Small intestine (tissue), 16 donors: Measurements from ENCODE around the gene MAST1. TPM values are rescaled to one million over a fixed set of nuclear protein-coding genes. Genes with fewer than 3 reads are reported as not detected.

Experiments
- DNase-seq, 2 donors: peaks; one replicate each; pipeline versions ENCODE4 v3.0.0 to v3.0.0-alpha.2; 2013
- FAIRE-seq: peaks from 2 replicates; lab custom pipeline; 2012; peaks lifted over from hg19 to GRCh38; lab: Jason Lieb, UNC
- H3K27ac ChIP-seq, 3 donors: one replicate each; pipeline ENCODE4 v1.5.1; 2013; ENCODE audit warnings: low read length in 2 of 3, mild to moderate bottlenecking in 2 of 3, control low read depth in 1 of 3, inconsistent platforms in 1 of 3, low read depth in 1 of 3, moderate library complexity in 1 of 3
- H3K27me3 ChIP-seq, 3 donors: one replicate each; pipeline ENCODE4 v1.6.1; 2013; ENCODE audit warnings: low read length in 3 of 3, inconsistent platforms in 1 of 3; ENCODE audit not compliant: control insufficient read depth in 3 of 3, insufficient read depth in 3 of 3
- H3K36me3 ChIP-seq, 3 donors: one replicate each; pipeline ENCODE4 v1.6.1; 2013; ENCODE audit warnings: low read length in 3 of 3, inconsistent platforms in 1 of 3, low read depth in 1 of 3, mild to moderate bottlenecking in 1 of 3, moderate library complexity in 1 of 3; ENCODE audit not compliant: control insufficient read depth in 3 of 3, insufficient read depth in 2 of 3
- H3K4me1 ChIP-seq, 3 donors: one replicate each; pipeline ENCODE4 v1.6.1; 2013; ENCODE audit warnings: low read length in 2 of 3, inconsistent platforms in 1 of 3, low read depth in 1 of 3, mild to moderate bottlenecking in 1 of 3, moderate library complexity in 1 of 3; ENCODE audit not compliant: control insufficient read depth in 3 of 3, insufficient read depth in 2 of 3
- H3K4me3 ChIP-seq, 3 donors: one replicate each; pipeline ENCODE4 v1.5.1; 2013; ENCODE audit warnings: low read length in 3 of 3, control low read depth in 1 of 3, inconsistent platforms in 1 of 3, low read depth in 1 of 3, mild to moderate bottlenecking in 1 of 3, moderate library complexity in 1 of 3
- H3K9me3 ChIP-seq, 2 donors: one replicate each; pipeline ENCODE4 v1.6.1; 2013; ENCODE audit warnings: low read depth in 1 of 2, low read length in 1 of 2; ENCODE audit not compliant: control insufficient read depth in 2 of 2, insufficient read depth in 1 of 2
- WGBS, 3 donors: extraction: QIAGEN DNeasy Blood & Tissue Kit; methylation state at CpG; one replicate each; pipeline ENCODE4 v1.1.7; 2013; 5-methylcytosine and 5-hydroxymethylcytosine counted together
- long read RNA-seq, 10 donors: transcript quantifications; one replicate each; lab custom pipeline, GENCODE V29; 2026
- polyA plus RNA-seq, 4 donors: library from polyadenylated mRNA; stranded (reverse) in 3 of 4; unstranded in 1 of 4; fragments of 200-250 nt in 3 of 4; fragments of 120-200 nt in 1 of 4; gene quantifications; one replicate each; pipeline versions ENCODE4 v1.2.1 to v1.2.3, GENCODE V29; 2013
- donor health status: healthy with polysubstance abuse.
- donor health status: control.
- donor health status: control.
- donor health status: Bipolar disorder and iron deficiency.
- donor health status: healthy.

MAST1 gene
- polyA plus RNA-seq = 1 to 10 TPM in 2 of 4 donors, under 1 TPM in 2; 0.54 to 3.3 (median 0.95) TPM
- long read RNA-seq, donor 1 = 0 reads
- long read RNA-seq, donor 2, partial matches to known transcripts = 0 of 43 reads
- long read RNA-seq, donor 2, other reads (novel, unspliced or antisense) = 43 of 43 reads
- long read RNA-seq, donor 3 = 0 reads
- long read RNA-seq, donor 4, partial matches to known transcripts = 0 of 6 reads
- long read RNA-seq, donor 4, other reads (novel, unspliced or antisense) = 6 of 6 reads
- long read RNA-seq, donor 5, partial matches to known transcripts = 0 of 84 reads
- long read RNA-seq, donor 5, other reads (novel, unspliced or antisense) = 84 of 84 reads
- long read RNA-seq, donor 6, partial matches to known transcripts = 16 of 103 reads
- long read RNA-seq, donor 6, other reads (novel, unspliced or antisense) = 87 of 103 reads
- long read RNA-seq, donor 7, partial matches to known transcripts = 0 of 343 reads
- long read RNA-seq, donor 7, other reads (novel, unspliced or antisense) = 343 of 343 reads
- long read RNA-seq, donor 8, partial matches to known transcripts = 0 of 22 reads
- long read RNA-seq, donor 8, other reads (novel, unspliced or antisense) = 22 of 22 reads
- long read RNA-seq, donor 9 = 0 reads
- long read RNA-seq, donor 10, partial matches to known transcripts = 198 of 200 reads
- long read RNA-seq, donor 10, other reads (novel, unspliced or antisense) = 0 of 200 reads

DNA sequence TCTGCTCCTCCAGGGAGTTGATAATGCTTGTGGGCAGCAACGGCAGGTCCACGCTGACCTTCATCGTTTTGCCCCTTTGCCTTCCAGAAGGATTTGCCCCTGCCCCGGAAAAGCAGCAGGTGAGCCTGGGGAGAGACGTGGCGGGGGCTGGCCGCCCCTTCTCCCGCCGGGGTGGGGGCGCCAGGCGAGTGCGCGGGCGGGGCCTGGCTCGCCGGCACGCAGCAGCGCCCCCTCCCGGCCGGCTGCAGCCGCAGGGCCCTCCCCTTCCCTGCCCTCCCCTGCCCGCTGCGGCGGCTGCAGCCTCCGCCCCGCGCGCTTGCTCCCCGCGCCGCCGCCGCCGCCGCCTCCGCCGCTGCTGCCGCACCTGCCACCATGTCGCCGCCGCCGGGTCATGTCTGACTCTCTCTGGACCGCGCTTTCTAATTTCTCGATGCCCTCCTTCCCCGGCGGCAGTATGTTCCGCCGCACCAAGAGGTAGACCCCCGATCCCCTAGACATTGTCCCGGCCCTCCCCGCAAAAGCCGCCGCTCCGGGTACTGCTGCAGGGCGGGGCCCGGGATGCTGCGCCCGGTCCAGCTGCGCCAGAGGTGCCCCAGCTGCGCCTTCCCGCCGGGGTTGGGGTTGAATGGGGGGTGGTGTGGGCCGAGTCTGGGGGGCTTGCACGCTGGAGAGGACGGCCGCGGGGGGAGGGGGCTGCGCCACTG lies at the start of gene MAST1:
TSS of gene MAST1 (plus strand) at position 334 of the 704 bp plus-strand sequence. CDS start at position 392, 58 bp downstream.
- WGBS, 3 donors = 1% methylated on average over 30 to 69 of the region's 69 CpGs
- H3K27me3 ChIP-seq = peaks cover 3 to 89% (median 60%) of the 10 kb centered on the region in 3 donors

GRCh38 chr19:12788682-12789097 lies 49.6 kb upstream of the MAST1 start:
- FAIRE-seq (no peak), DNase-seq (peak; percentile 84 to 92)
- peak overlapping the region in 2 of 3 donors; percentile 60 for H3K4me3 ChIP-seq
- H3K27me3 ChIP-seq = no peaks in the 10 kb centered on the region
- H3K27ac ChIP-seq = peak overlapping the region; percentile 98 to 100 (median 99)
- H3K36me3 ChIP-seq = peaks cover 0 to 8% (median 0%) of the 10 kb centered on the region in 3 donors
- no peaks in the 10 kb centered on the region for H3K9me3 ChIP-seq
- peaks cover 9 to 65% (median 9%) of the 10 kb centered on the region in 3 donors for H3K4me1 ChIP-seq
- 1 to 3% (median 3%) methylated on average over 12 of the region's 12 CpGs for WGBS, 3 donors

More for the DNA sequence above, at the start of gene MAST1:
- peaks cover 0 to 5% of the 10 kb centered on the region in 2 donors for H3K9me3 ChIP-seq
- H3K36me3 ChIP-seq = no peaks in the 10 kb centered on the region
- DNase-seq (peak; percentile 29 to 72), FAIRE-seq (no peak)
- no peak within 1 kb of the TSS for H3K27ac ChIP-seq
- H3K4me3 ChIP-seq = peak within 1 kb of the TSS in 2 of 3 donors; percentile 18 to 31
- H3K4me1 ChIP-seq = peaks cover 0 to 8% (median 2%) of the 10 kb centered on the region in 3 donors

DNA sequence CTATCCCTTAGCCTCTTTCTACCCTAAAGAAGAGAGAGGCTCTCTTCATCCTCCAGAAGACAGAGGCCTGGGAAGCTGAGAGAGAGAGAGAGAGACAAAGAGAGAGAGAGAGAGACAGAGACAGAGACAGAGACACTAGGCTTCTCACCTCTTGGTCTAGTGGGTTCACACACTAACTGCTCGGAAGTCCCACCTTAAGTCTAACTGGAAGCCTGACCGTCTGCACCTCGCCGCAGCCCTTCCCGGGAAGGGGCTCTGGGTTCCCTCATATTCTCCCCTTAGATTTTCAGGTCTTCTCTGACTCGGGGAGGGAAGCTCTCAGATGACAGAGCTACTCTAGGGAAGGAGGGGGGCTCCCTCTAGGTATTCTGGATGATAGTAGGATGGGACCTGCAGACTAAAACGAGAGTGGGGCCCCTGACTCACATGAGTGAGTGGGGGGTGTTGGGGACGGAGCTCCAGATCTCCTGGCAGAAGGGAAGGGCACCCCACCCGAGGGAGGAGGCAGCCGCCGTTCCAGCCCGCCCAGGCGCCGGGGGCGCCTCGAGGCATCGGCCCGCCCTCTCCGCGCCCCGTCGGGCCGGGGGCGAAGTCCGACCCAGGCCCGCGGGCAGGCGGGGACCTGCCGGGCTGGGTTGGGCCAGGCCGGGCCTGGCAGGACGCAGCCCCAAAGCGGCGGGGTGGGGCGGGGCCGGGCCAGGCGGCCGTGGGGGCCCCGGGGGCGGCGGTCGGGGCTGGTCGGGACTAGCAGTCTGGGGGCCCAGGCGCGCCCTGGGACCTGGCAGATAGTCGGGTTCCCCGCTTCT lies 49.0 kb upstream of the MAST1 start:
- H3K4me3 ChIP-seq = peak overlapping the region; percentile 33 to 97 (median 60)
- H3K27me3 ChIP-seq = no peaks in the 10 kb centered on the region
- H3K9me3 ChIP-seq = no peaks in the 10 kb centered on the region
- peaks cover 0 to 8% (median 0%) of the 10 kb centered on the region in 3 donors for H3K36me3 ChIP-seq
- 0 to 3% (median 1%) methylated on average over 15 to 46 of the region's 46 CpGs for WGBS, 3 donors
- no peak for FAIRE-seq
- DNase-seq = peak in 1 of 2 donors; percentile 90
- H3K27ac ChIP-seq = peak overlapping the region; percentile 98 to 100 (median 99)
- peaks cover 8 to 63% (median 8%) of the 10 kb centered on the region in 3 donors for H3K4me1 ChIP-seq

DNA sequence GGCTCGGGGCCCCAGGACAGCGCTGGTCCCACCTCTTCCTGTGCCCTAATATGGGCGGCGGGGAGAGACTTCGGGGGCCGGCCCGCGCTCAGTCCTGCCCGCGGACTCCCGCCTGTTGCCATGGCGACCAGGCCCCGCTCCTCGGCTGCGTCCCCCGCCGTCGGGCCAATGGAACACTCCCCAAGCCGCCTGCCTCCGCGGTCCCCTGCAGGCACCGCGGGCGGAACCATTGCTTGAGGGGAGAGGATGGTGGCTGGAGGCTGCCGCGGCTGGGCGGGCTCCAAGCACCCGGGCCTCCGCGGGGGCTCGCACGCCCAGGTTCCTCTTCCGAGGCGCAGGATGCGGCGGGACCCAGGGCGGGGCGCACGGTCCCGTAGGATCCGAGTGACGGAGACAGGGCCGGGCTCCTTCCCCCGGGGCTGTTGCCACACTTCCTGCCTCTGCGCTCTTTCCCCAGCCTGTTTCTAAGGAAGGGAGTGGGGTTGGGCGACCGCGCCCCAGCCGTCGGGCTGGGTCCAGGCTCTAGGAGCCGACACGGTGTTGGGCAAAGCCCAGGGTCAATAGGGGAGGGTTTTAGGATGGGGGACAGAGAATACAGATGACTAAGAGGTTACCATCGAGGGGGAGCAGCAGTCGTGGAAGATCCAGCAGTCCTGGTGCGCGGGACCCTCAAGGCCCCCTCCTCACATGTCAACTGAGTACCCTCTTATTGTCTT lies 48.3 kb upstream of the MAST1 start:
- WGBS, 3 donors = 0 to 1% (median 0%) methylated on average over 43 to 56 of the region's 56 CpGs
- Histone ChIP-seq H3K4me3 (peak overlapping the region; percentile 33 to 97 (median 60)), H3K9me3 (no peaks in the 10 kb centered on the region), H3K27ac (peak overlapping the region; percentile 98 to 99 (median 98)), H3K36me3 (peaks cover 0 to 8% (median 0%) of the 10 kb centered on the region in 3 donors), H3K4me1 (peaks cover 8 to 63% (median 8%) of the 10 kb centered on the region in 3 donors), H3K27me3 (no peaks in the 10 kb centered on the region)
- DNase-seq = peak; percentile 95 to 99
- FAIRE-seq = no peak

DNA sequence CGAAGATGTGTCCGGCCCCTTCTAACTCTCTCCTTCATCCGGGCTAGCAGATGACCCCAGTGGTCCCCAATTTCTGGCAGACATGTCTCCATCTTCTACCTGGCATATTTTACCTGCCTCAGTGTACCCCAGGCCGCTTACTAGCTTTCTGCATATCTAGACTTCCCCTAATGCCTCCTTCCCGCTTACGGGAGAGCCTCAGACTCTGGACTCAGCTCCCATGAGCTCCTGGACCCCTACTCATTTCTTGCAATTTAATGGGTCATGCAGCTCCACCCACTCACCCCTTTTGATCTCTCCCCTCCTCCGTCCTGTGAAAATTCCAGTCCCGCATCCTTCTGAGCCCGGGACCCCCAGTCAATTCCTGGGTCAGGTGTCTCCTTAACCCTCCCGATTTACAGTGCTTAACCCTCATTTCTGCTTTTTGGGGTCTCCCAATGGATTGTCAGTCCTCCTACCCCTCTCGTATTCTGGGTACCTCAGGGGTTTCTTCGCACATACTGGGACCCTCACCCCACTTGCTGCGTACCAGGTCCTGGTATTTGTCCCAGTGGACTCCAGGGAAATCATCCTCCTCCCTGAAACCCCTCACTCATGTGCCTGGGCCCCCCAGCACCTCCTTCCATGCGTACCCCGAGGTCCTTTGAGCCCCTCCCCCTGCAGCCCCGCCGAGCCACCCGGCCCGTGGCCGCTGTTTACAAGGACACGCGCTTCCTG lies 47.5 kb upstream of the MAST1 start:
- no peaks in the 10 kb centered on the region for H3K9me3 ChIP-seq
- 0 to 2% (median 1%) methylated on average over 22 of the region's 22 CpGs for WGBS, 3 donors
- no peaks in the 10 kb centered on the region for H3K27me3 ChIP-seq
- peaks cover 3 to 61% (median 8%) of the 10 kb centered on the region in 3 donors for H3K4me1 ChIP-seq
- peaks cover 0 to 8% (median 0%) of the 10 kb centered on the region in 3 donors for H3K36me3 ChIP-seq
- DNase-seq (peak; percentile 55 to 61), FAIRE-seq (no peak)
- peak overlapping the region; percentile 98 to 99 (median 98) for H3K27ac ChIP-seq
- peak overlapping the region; percentile 33 to 97 (median 60) for H3K4me3 ChIP-seq

GRCh38 chr19:12791345-12792050 lies 46.8 kb upstream of the MAST1 start, which contains the start of gene JUNB:
Gene JUNB, plus strand, starts transcription at chr19:12791486. Its CDS starts 286 bp downstream, at chr19:12791772.
- H3K9me3 ChIP-seq = no peaks in the 10 kb centered on the region
- peaks cover 0 to 8% (median 0%) of the 10 kb centered on the region in 3 donors for H3K36me3 ChIP-seq
- no peak for FAIRE-seq
- H3K27me3 ChIP-seq = no peaks in the 10 kb centered on the region
- H3K27ac ChIP-seq = peak within 1 kb of the TSS; percentile 98 to 99 (median 98)
- H3K4me3 ChIP-seq = peak within 1 kb of the TSS; percentile 85 to 97 (median 89)
- H3K4me1 ChIP-seq = peaks cover 0 to 61% (median 3%) of the 10 kb centered on the region in 3 donors
- peak; percentile 97 to 99 for DNase-seq
- WGBS, 3 donors = 0% methylated on average over 50 to 73 of the region's 73 CpGs
